ENCODE data around the gene DCTN5.
"Not testable (repeated sequence)": the region's sequence is repeated elsewhere in the genome, so short reads cannot be mapped to it uniquely, and the experiment has no call there.

Gene DCTN5

GRCh38 chr16:23716484-23716883 is 75.2 kb downstream of the DCTN5 start:
- TF ChIP-seq CTCF (conservative IDR thresholded peaks at IDR 0.05; ENCODE audit: low read depth, low read length): no peak
- Histone ChIP-seq H3K4me1 (ENCODE audit: low read depth, poor library complexity, severe bottlenecking) (no peaks in the 10 kb centered on the region), H3K27ac (no peak overlapping the region), H4K20me1 (ENCODE audit: insufficient read depth) (no peaks in the 10 kb centered on the region), H3K4me2 (no peak overlapping the region), H2AFZ (ENCODE audit: low read depth) (no peak overlapping the region), H3K79me2 (ENCODE audit: insufficient read depth, low read depth) (no peaks in the 10 kb centered on the region), H3K36me3 (ENCODE audit: insufficient read depth) (no peaks in the 10 kb centered on the region), H3K9ac (no peak overlapping the region), H3K27me3 (ENCODE audit: insufficient read depth, low read depth) (no peaks in the 10 kb centered on the region), H3K4me3 (IDR thresholded peaks at IDR 0.05; ENCODE audit: insufficient read depth, low read depth, low read length) (no peak overlapping the region)

GRCh38 chr16:23722613-23723240 is 81.5 kb downstream of the DCTN5 start:
- not testable (repeated sequence) for H3K4me1 ChIP-seq (ENCODE audit: low read depth, poor library complexity, severe bottlenecking); H3K4me2 ChIP-seq; H3K27me3 ChIP-seq (ENCODE audit: insufficient read depth, low read depth); H3K36me3 ChIP-seq (ENCODE audit: insufficient read depth); H4K20me1 ChIP-seq (ENCODE audit: insufficient read depth); H3K9ac ChIP-seq; H3K79me2 ChIP-seq (ENCODE audit: insufficient read depth, low read depth); H3K27ac ChIP-seq; H2AFZ ChIP-seq (ENCODE audit: low read depth); H3K4me3 ChIP-seq (IDR thresholded peaks at IDR 0.05; ENCODE audit: insufficient read depth, low read depth, low read length)

- Histone ChIP-seq H3K36me3 (ENCODE audit: insufficient read depth) (no peaks in the 10 kb centered on the region), H2AFZ (ENCODE audit: low read depth) (no peak overlapping the region), H3K27me3 (ENCODE audit: insufficient read depth, low read depth) (no peaks in the 10 kb centered on the region), H3K27ac (no peak overlapping the region), H4K20me1 (ENCODE audit: insufficient read depth) (no peaks in the 10 kb centered on the region), H3K79me2 (ENCODE audit: insufficient read depth, low read depth) (no peaks in the 10 kb centered on the region), H3K4me1 (ENCODE audit: low read depth, poor library complexity, severe bottlenecking) (no peaks in the 10 kb centered on the region), H3K4me2 (no peak overlapping the region), H3K4me3 (IDR thresholded peaks at IDR 0.05; ENCODE audit: insufficient read depth, low read depth, low read length) (no peak overlapping the region), H3K9ac (no peak overlapping the region)
- no peak for TF ChIP-seq CTCF (conservative IDR thresholded peaks at IDR 0.05; ENCODE audit: low read depth, low read length)
Observed at GRCh38 chr16:23724096-23724784, 83.0 kb downstream of the DCTN5 start.

- Histone ChIP-seq H3K4me2 (no peak overlapping the region), H3K27me3 (ENCODE audit: insufficient read depth, low read depth) (no peaks in the 10 kb centered on the region), H3K27ac (no peak overlapping the region), H3K79me2 (ENCODE audit: insufficient read depth, low read depth) (no peaks in the 10 kb centered on the region), H3K4me3 (IDR thresholded peaks at IDR 0.05; ENCODE audit: insufficient read depth, low read depth, low read length) (no peak overlapping the region), H3K36me3 (ENCODE audit: insufficient read depth) (no peaks in the 10 kb centered on the region), H4K20me1 (ENCODE audit: insufficient read depth) (no peaks in the 10 kb centered on the region), H3K4me1 (ENCODE audit: low read depth, poor library complexity, severe bottlenecking) (no peaks in the 10 kb centered on the region), H2AFZ (ENCODE audit: low read depth) (no peak overlapping the region), H3K9ac (no peak overlapping the region)
- no peak for TF ChIP-seq CTCF (conservative IDR thresholded peaks at IDR 0.05; ENCODE audit: low read depth, low read length)
Observed at GRCh38 chr16:23724785-23725131, 83.5 kb downstream of the DCTN5 start.

- Histone ChIP-seq H3K4me2 (no peak overlapping the region), H3K4me3 (IDR thresholded peaks at IDR 0.05; ENCODE audit: insufficient read depth, low read depth, low read length) (no peak overlapping the region), H3K27ac (no peak overlapping the region), H3K27me3 (ENCODE audit: insufficient read depth, low read depth) (no peaks in the 10 kb centered on the region), H3K36me3 (ENCODE audit: insufficient read depth) (no peaks in the 10 kb centered on the region), H3K4me1 (ENCODE audit: low read depth, poor library complexity, severe bottlenecking) (no peaks in the 10 kb centered on the region), H2AFZ (ENCODE audit: low read depth) (no peak overlapping the region), H3K9ac (no peak overlapping the region), H4K20me1 (ENCODE audit: insufficient read depth) (no peaks in the 10 kb centered on the region), H3K79me2 (ENCODE audit: insufficient read depth, low read depth) (no peaks in the 10 kb centered on the region)
- TF ChIP-seq CTCF (conservative IDR thresholded peaks at IDR 0.05; ENCODE audit: low read depth, low read length): no peak
Observed at GRCh38 chr16:23726710-23727109, 85.4 kb downstream of the DCTN5 start.

All from KMS-11 (cell line).